Measurements from ENCODE around the gene PCDH15.

PCDH15 gene

GRCh38 chr10:54772468-54773122 is 28.4 kb downstream of the PCDH15 start:
- Histone ChIP-seq H3K4me3 (ENCODE audit: low read length) (no peak overlapping the region), H3K27ac (ENCODE audit: low read depth, low read length) (no peak overlapping the region), H3K36me3 (ENCODE audit: control insufficient read depth, insufficient read depth, low read length) (no peaks in the 10 kb centered on the region), H3K9ac (ENCODE audit: low read length) (no peak overlapping the region), H3K27me3 (ENCODE audit: control insufficient read depth, insufficient read depth, low read length) (no peaks in the 10 kb centered on the region), H3K4me1 (ENCODE audit: control insufficient read depth, insufficient read depth, low read length) (no peaks in the 10 kb centered on the region)

GRCh38 chr10:54769051-54769450 is 32.0 kb downstream of the PCDH15 start:
- Histone ChIP-seq H3K36me3 (ENCODE audit: control insufficient read depth, insufficient read depth, low read length) (no peaks in the 10 kb centered on the region), H3K9ac (ENCODE audit: low read length) (no peak overlapping the region)

GRCh38 chr10:54758791-54759190 is 42.2 kb downstream of the PCDH15 start:
- no peak overlapping the region for H3K4me3 ChIP-seq (ENCODE audit: low read length)
- no peak overlapping the region for H3K27ac ChIP-seq (ENCODE audit: low read depth, low read length)
- no peaks in the 10 kb centered on the region for H3K27me3 ChIP-seq (ENCODE audit: control insufficient read depth, insufficient read depth, low read length)
- H3K36me3 ChIP-seq (ENCODE audit: control insufficient read depth, insufficient read depth, low read length): no peaks in the 10 kb centered on the region
- H3K4me1 ChIP-seq (ENCODE audit: control insufficient read depth, insufficient read depth, low read length): no peaks in the 10 kb centered on the region
- H3K9ac ChIP-seq (ENCODE audit: low read length): no peak overlapping the region

More at GRCh38 chr10:54769051-54769450, 32.0 kb downstream of the PCDH15 start:
- Histone ChIP-seq H3K4me1 (ENCODE audit: control insufficient read depth, insufficient read depth, low read length) (no peaks in the 10 kb centered on the region), H3K27ac (ENCODE audit: low read depth, low read length) (no peak overlapping the region), H3K4me3 (ENCODE audit: low read length) (no peak overlapping the region), H3K27me3 (ENCODE audit: control insufficient read depth, insufficient read depth, low read length) (no peaks in the 10 kb centered on the region)

- H3K27ac ChIP-seq (ENCODE audit: low read depth, low read length): no peak overlapping the region
- H3K4me3 ChIP-seq (ENCODE audit: low read length): no peak overlapping the region
- H3K27me3 ChIP-seq (ENCODE audit: control insufficient read depth, insufficient read depth, low read length): no peaks in the 10 kb centered on the region
- no peaks in the 10 kb centered on the region for H3K4me1 ChIP-seq (ENCODE audit: control insufficient read depth, insufficient read depth, low read length)
- no peaks in the 10 kb centered on the region for H3K36me3 ChIP-seq (ENCODE audit: control insufficient read depth, insufficient read depth, low read length)
- no peak overlapping the region for H3K9ac ChIP-seq (ENCODE audit: low read length)
Measured at GRCh38 chr10:54749623-54750022, 51.4 kb downstream of the PCDH15 start.

- Histone ChIP-seq H3K9ac (ENCODE audit: low read length) (no peak overlapping the region), H3K27ac (ENCODE audit: low read depth, low read length) (no peak overlapping the region), H3K27me3 (ENCODE audit: control insufficient read depth, insufficient read depth, low read length) (no peaks in the 10 kb centered on the region), H3K4me3 (ENCODE audit: low read length) (no peak overlapping the region), H3K4me1 (ENCODE audit: control insufficient read depth, insufficient read depth, low read length) (no peaks in the 10 kb centered on the region), H3K36me3 (ENCODE audit: control insufficient read depth, insufficient read depth, low read length) (no peaks in the 10 kb centered on the region)
Measured at GRCh38 chr10:54745436-54745835, 55.6 kb downstream of the PCDH15 start.

GRCh38 chr10:54742416-54742815 is 58.6 kb downstream of the PCDH15 start:
- no peak overlapping the region for H3K27ac ChIP-seq (ENCODE audit: low read depth, low read length)
- H3K4me3 ChIP-seq (ENCODE audit: low read length): no peak overlapping the region
- no peaks in the 10 kb centered on the region for H3K36me3 ChIP-seq (ENCODE audit: control insufficient read depth, insufficient read depth, low read length)

GRCh38 chr10:54728511-54728910 is 72.5 kb downstream of the PCDH15 start:
- Histone ChIP-seq H3K9ac (ENCODE audit: low read length) (no peak overlapping the region), H3K4me3 (ENCODE audit: low read length) (no peak overlapping the region), H3K4me1 (ENCODE audit: control insufficient read depth, insufficient read depth, low read length) (no peaks in the 10 kb centered on the region), H3K27me3 (ENCODE audit: control insufficient read depth, insufficient read depth, low read length) (no peaks in the 10 kb centered on the region), H3K36me3 (ENCODE audit: control insufficient read depth, insufficient read depth, low read length) (no peaks in the 10 kb centered on the region), H3K27ac (ENCODE audit: low read depth, low read length) (no peak overlapping the region)

More at GRCh38 chr10:54742416-54742815, 58.6 kb downstream of the PCDH15 start:
- Histone ChIP-seq H3K27me3 (ENCODE audit: control insufficient read depth, insufficient read depth, low read length) (no peaks in the 10 kb centered on the region), H3K9ac (ENCODE audit: low read length) (no peak overlapping the region), H3K4me1 (ENCODE audit: control insufficient read depth, insufficient read depth, low read length) (no peaks in the 10 kb centered on the region)

- Histone ChIP-seq H3K4me1 (ENCODE audit: control insufficient read depth, insufficient read depth, low read length) (no peaks in the 10 kb centered on the region), H3K4me3 (ENCODE audit: low read length) (no peak overlapping the region), H3K9ac (ENCODE audit: low read length) (no peak overlapping the region), H3K36me3 (ENCODE audit: control insufficient read depth, insufficient read depth, low read length) (no peaks in the 10 kb centered on the region), H3K27ac (ENCODE audit: low read depth, low read length) (no peak overlapping the region), H3K27me3 (ENCODE audit: control insufficient read depth, insufficient read depth, low read length) (no peaks in the 10 kb centered on the region)
Measured at GRCh38 chr10:54722075-54722474, 79.0 kb downstream of the PCDH15 start.

GRCh38 chr10:54710918-54711317 is 90.1 kb downstream of the PCDH15 start:
- Histone ChIP-seq H3K4me3 (ENCODE audit: low read length) (no peak overlapping the region), H3K27ac (ENCODE audit: low read depth, low read length) (no peak overlapping the region), H3K27me3 (ENCODE audit: control insufficient read depth, insufficient read depth, low read length) (no peaks in the 10 kb centered on the region), H3K9ac (ENCODE audit: low read length) (no peak overlapping the region), H3K36me3 (ENCODE audit: control insufficient read depth, insufficient read depth, low read length) (no peaks in the 10 kb centered on the region), H3K4me1 (ENCODE audit: control insufficient read depth, insufficient read depth, low read length) (no peaks in the 10 kb centered on the region)

GRCh38 chr10:54708591-54708990 is 92.4 kb downstream of the PCDH15 start:
- Histone ChIP-seq H3K27me3 (ENCODE audit: control insufficient read depth, insufficient read depth, low read length) (no peaks in the 10 kb centered on the region), H3K9ac (ENCODE audit: low read length) (no peak overlapping the region), H3K4me1 (ENCODE audit: control insufficient read depth, insufficient read depth, low read length) (no peaks in the 10 kb centered on the region), H3K27ac (ENCODE audit: low read depth, low read length) (no peak overlapping the region), H3K36me3 (ENCODE audit: control insufficient read depth, insufficient read depth, low read length) (no peaks in the 10 kb centered on the region), H3K4me3 (ENCODE audit: low read length) (no peak overlapping the region)

GRCh38 chr10:54708021-54708420 is 93.0 kb downstream of the PCDH15 start:
- H3K9ac ChIP-seq (ENCODE audit: low read length): no peak overlapping the region
- H3K36me3 ChIP-seq (ENCODE audit: control insufficient read depth, insufficient read depth, low read length): no peaks in the 10 kb centered on the region
- H3K4me1 ChIP-seq (ENCODE audit: control insufficient read depth, insufficient read depth, low read length): no peaks in the 10 kb centered on the region
- H3K4me3 ChIP-seq (ENCODE audit: low read length): no peak overlapping the region
- no peaks in the 10 kb centered on the region for H3K27me3 ChIP-seq (ENCODE audit: control insufficient read depth, insufficient read depth, low read length)
- no peak overlapping the region for H3K27ac ChIP-seq (ENCODE audit: low read depth, low read length)

- H3K27ac ChIP-seq (ENCODE audit: low read depth, low read length): no peak overlapping the region
- no peak overlapping the region for H3K9ac ChIP-seq (ENCODE audit: low read length)
- H3K4me1 ChIP-seq (ENCODE audit: control insufficient read depth, insufficient read depth, low read length): no peaks in the 10 kb centered on the region
- no peak overlapping the region for H3K4me3 ChIP-seq (ENCODE audit: low read length)
- H3K27me3 ChIP-seq (ENCODE audit: control insufficient read depth, insufficient read depth, low read length): no peaks in the 10 kb centered on the region
- H3K36me3 ChIP-seq (ENCODE audit: control insufficient read depth, insufficient read depth, low read length): no peaks in the 10 kb centered on the region
Measured at GRCh38 chr10:54702583-54703485, 98.2 kb downstream of the PCDH15 start.
